Type B pancreatic cell (in vitro differentiated cells): ENCODE data around the gene CMTM5. TPM values are rescaled to one million over a fixed set of nuclear protein-coding genes. Genes with fewer than 3 reads are reported as not detected.

ENCODE experiments used
- DNase-seq: peaks from one replicate; pipeline ENCODE4 v3.0.0; 2021; ENCODE audit warnings: mixed read lengths; ENCODE audit not compliant: unreplicated experiment; ENCODE audit errors: extremely low spot score
- H3K27ac Mint-ChIP-seq: 2 replicates; pipeline ENCODE4 v1.8.0; 2021; ENCODE audit warnings: mild to moderate bottlenecking, mixed read lengths
- H3K27me3 Mint-ChIP-seq: 2 replicates; pipeline ENCODE4 v1.8.0; 2021; ENCODE audit warnings: mixed read lengths
- H3K36me3 Mint-ChIP-seq: 2 replicates; pipeline ENCODE4 v1.8.0; 2021; ENCODE audit warnings: mixed read lengths
- H3K4me1 Mint-ChIP-seq: one replicate; pipeline ENCODE4 v1.8.0; 2021; ENCODE audit warnings: mixed read lengths; ENCODE audit not compliant: unreplicated experiment
- H3K4me3 Mint-ChIP-seq: 2 replicates; pipeline ENCODE4 v1.8.0; 2021; ENCODE audit warnings: mild to moderate bottlenecking, mixed read lengths
- H3K9me3 Mint-ChIP-seq: 2 replicates; pipeline ENCODE4 v1.8.0; 2021; ENCODE audit warnings: mixed read lengths
- CTCF ChIP-seq: fragments of 200-600 bp; sonication (generic); conservative IDR thresholded peaks from 2 replicates; pipeline ENCODE4 v1.5.0; 2021; ENCODE audit warnings: antibody characterized with exemption, mild to moderate bottlenecking
- total RNA-seq: library from RNA; stranded (reverse); gene quantifications from 2 replicates; pipeline ENCODE4 v1.2.1, GENCODE V29; 2021; ENCODE audit warnings: low replicate concordance

CMTM5 gene
- total RNA-seq, 1 donor from 2014 or later = 0.19 TPM

- DNase-seq = no peak
- Mint-ChIP-seq H3K4me1 (peaks cover 4% of the 10 kb centered on the region), H3K27me3 (peaks cover 12% of the 10 kb centered on the region), H3K9me3 (no peaks in the 10 kb centered on the region), H3K4me3 (no peak overlapping the region), H3K36me3 (no peaks in the 10 kb centered on the region), H3K27ac (no peak overlapping the region)
- no peak for TF ChIP-seq CTCF
These were observed 5.0 kb upstream of the CMTM5 start for GRCh38 chr14:23371865-23372264.

GRCh38 chr14:23372509-23372908 lies 4.3 kb upstream of the CMTM5 start, which contains the start of gene IL25:
Gene IL25 (plus strand): TSS chr14:23372809.
- no peaks in the 10 kb centered on the region for H3K9me3 Mint-ChIP-seq
- H3K27me3 Mint-ChIP-seq = peaks cover 7% of the 10 kb centered on the region
- no peak for TF ChIP-seq CTCF
- no peaks in the 10 kb centered on the region for H3K4me1 Mint-ChIP-seq
- no peak within 1 kb of the TSS for H3K27ac Mint-ChIP-seq
- H3K36me3 Mint-ChIP-seq = no peaks in the 10 kb centered on the region
- no peak for DNase-seq
- no peak within 1 kb of the TSS for H3K4me3 Mint-ChIP-seq

- Mint-ChIP-seq H3K4me1 (no peaks in the 10 kb centered on the region), H3K36me3 (no peaks in the 10 kb centered on the region), H3K27ac (no peak overlapping the region), H3K27me3 (peaks cover 7% of the 10 kb centered on the region), H3K9me3 (no peaks in the 10 kb centered on the region), H3K4me3 (no peak overlapping the region)
- TF ChIP-seq CTCF = no peak
- DNase-seq = no peak
These were observed 3.8 kb upstream of the CMTM5 start for GRCh38 chr14:23373041-23373440.

GRCh38 chr14:23375527-23376251 lies 1.2 kb upstream of the CMTM5 start:
- no peak for TF ChIP-seq CTCF
- peaks cover 11% of the 10 kb centered on the region for H3K27me3 Mint-ChIP-seq
- H3K4me1 Mint-ChIP-seq = no peaks in the 10 kb centered on the region
- no peaks in the 10 kb centered on the region for H3K9me3 Mint-ChIP-seq
- H3K36me3 Mint-ChIP-seq = no peaks in the 10 kb centered on the region
- no peak for DNase-seq
- no peak overlapping the region for H3K4me3 Mint-ChIP-seq
- H3K27ac Mint-ChIP-seq = no peak overlapping the region

GRCh38 chr14:23377198-23377550 lies 328 bp downstream of the CMTM5 start:
- peaks cover 14% of the 10 kb centered on the region for H3K27me3 Mint-ChIP-seq

More at GRCh38 chr14:23377198-23377550, 328 bp downstream of the CMTM5 start:
- no peak overlapping the region for H3K4me3 Mint-ChIP-seq
- no peak overlapping the region for H3K27ac Mint-ChIP-seq
- DNase-seq = no peak
- H3K36me3 Mint-ChIP-seq = no peaks in the 10 kb centered on the region
- TF ChIP-seq CTCF = no peak
- H3K9me3 Mint-ChIP-seq = no peaks in the 10 kb centered on the region
- no peaks in the 10 kb centered on the region for H3K4me1 Mint-ChIP-seq
